Gastrocnemius medialis (tissue), 4 donors: ENCODE results near the gene YWHAE. TPM values are rescaled to one million over a fixed set of nuclear protein-coding genes. Genes with fewer than 3 reads are reported as not detected.
A peak's percentile ranks its signal among the peaks of the same experiment; 100 is the strongest.

Experiments used
- ATAC-seq, 2 donors: fragments of 150-250 bp; one replicate each; pipeline ENCODE4 v1.9.1; 2016
- DNase-seq, 2 donors: peaks; one replicate each; pipeline ENCODE4 v3.0.0-alpha.2; 2019
- H3K27ac ChIP-seq, 4 donors: fragments of 200-600 bp; sonication (generic); 1 replicate in 1 of 4; 2 replicates in 3 of 4; pipeline ENCODE4 v1.5.1; 2016 to 2018; ENCODE audit warnings: mild to moderate bottlenecking in 2 of 4, moderate library complexity in 1 of 4
- H3K27me3 ChIP-seq, 3 donors: fragments of 200-600 bp; sonication (generic) in 2 of 3; 1 replicate in 1 of 3; 2 replicates in 2 of 3; pipeline versions ENCODE4 v1.5.1 to v1.6.0; 2016 to 2019; ENCODE audit warnings: mild to moderate bottlenecking in 1 of 3, moderate library complexity in 1 of 3
- H3K36me3 ChIP-seq, 2 donors: fragments of 200-600 bp; sonication (generic) in 1 of 2; one replicate each; pipeline ENCODE4 v1.5.1; 2017 to 2018
- H3K4me1 ChIP-seq, 2 donors: fragments of 200-600 bp; sonication (generic) in 1 of 2; one replicate each; pipeline ENCODE4 v1.5.1; 2016 to 2017; ENCODE audit warnings: mild to moderate bottlenecking in 2 of 2
- H3K4me3 ChIP-seq, 4 donors: fragments of 200-600 bp; sonication (generic) in 3 of 4; 1 replicate in 1 of 4; 2 replicates in 3 of 4; pipeline ENCODE4 v1.5.1; 2016 to 2019; ENCODE audit warnings: mild to moderate bottlenecking in 2 of 4
- H3K9me3 ChIP-seq, 3 donors: fragments of 200-600 bp; sonication (generic) in 2 of 3; 1 replicate in 1 of 3; 2 replicates in 2 of 3; pipeline ENCODE4 v1.5.1; 2016 to 2019
- CTCF ChIP-seq, 5 experiments: fragments of 450-650 bp in 3 of 5; fragments of 200-600 bp in 2 of 5; sonication (generic) in 2 of 5; IDR thresholded peaks in 4 of 5; conservative IDR thresholded peaks in 1 of 5; 1 replicate in 4 of 5; 2 replicates in 1 of 5; pipeline ENCODE4 v1.5.1; 2016 to 2019; ENCODE audit warnings: antibody characterized with exemption in 5 of 5, mild to moderate bottlenecking in 3 of 5, moderate library complexity in 3 of 5
- POLR2A ChIP-seq, 2 donors: fragments of 450-650 bp; IDR thresholded peaks; one replicate each; pipeline ENCODE4 v1.6.1; 2017; ENCODE audit warnings: antibody characterized with exemption in 2 of 2, mild to moderate bottlenecking in 2 of 2, moderate library complexity in 2 of 2
- in situ Hi-C, 4 donors: fragments of 200-750 bp; cut with MboI; loops; one replicate each; pipeline versions ENCODE4 v1.15.0 to v1.8.0; 2017; ENCODE audit warnings: low sequenced_read_pairs in 4 of 4
- intact Hi-C: fragments of 100-400 bp; cut with DNase I; formaldehyde crosslinking; loops from one replicate; pipeline ENCODE4 v1.15.1; 2023; ENCODE audit warnings: low total_unique reads
- total RNA-seq, 4 donors: library from RNA; depleted of rRNA; stranded (reverse); fragments of >200 nt; gene quantifications; one replicate each; pipeline versions ENCODE4 v1.1.0 to v1.2.3, GENCODE V29; 2016

Gene YWHAE
- total RNA-seq, 4 donors from 2014 or later = 915 to 1,814 (median 1,174) TPM

GRCh38 chr17:1442187-1442586 lies 42.2 kb upstream of the YWHAE start:
- H3K36me3 ChIP-seq = no peaks in the 10 kb centered on the region
- in situ Hi-C loops = no loop called here

GRCh38 chr17:1440921-1441320 lies 40.9 kb upstream of the YWHAE start:
- DNase-seq (no peak), ATAC-seq (no peak)
- in situ Hi-C loops = no loop called here
- no peak for TF ChIP-seq CTCF (IDR thresholded peaks at IDR 0.05 in 4 of 5, conservative IDR thresholded peaks at IDR 0.05 in 1 of 5)
- TF ChIP-seq POLR2A (IDR thresholded peaks at IDR 0.05) = no peak
- peak overlapping the region in 1 of 4 donors; percentile 12 for H3K27ac ChIP-seq
- H3K9me3 ChIP-seq = no peaks in the 10 kb centered on the region
- H3K27me3 ChIP-seq = no peaks in the 10 kb centered on the region
- peaks cover 23 to 32% of the 10 kb centered on the region in 2 donors for H3K4me1 ChIP-seq
- intact Hi-C loops = no loop called here
- H3K4me3 ChIP-seq = no peak overlapping the region
- H3K36me3 ChIP-seq = peaks cover 0 to 11% of the 10 kb centered on the region in 2 donors

More at GRCh38 chr17:1442187-1442586, 42.2 kb upstream of the YWHAE start:
- peaks cover 27 to 41% of the 10 kb centered on the region in 2 donors for H3K4me1 ChIP-seq
- DNase-seq (no peak), ATAC-seq (no peak)
- intact Hi-C loops = no loop called here
- TF ChIP-seq POLR2A (IDR thresholded peaks at IDR 0.05) (no peak), CTCF (IDR thresholded peaks at IDR 0.05 in 4 of 5, conservative IDR thresholded peaks at IDR 0.05 in 1 of 5) (no peak)
- no peak overlapping the region for H3K27ac ChIP-seq
- H3K27me3 ChIP-seq = no peaks in the 10 kb centered on the region
- no peak overlapping the region for H3K4me3 ChIP-seq
- no peaks in the 10 kb centered on the region for H3K9me3 ChIP-seq

- in situ Hi-C loops (no loop called here), intact Hi-C loops (no loop called here)
- H3K27ac ChIP-seq = peak overlapping the region in 3 of 4 donors; percentile 52 to 73 (median 60)
- H3K27me3 ChIP-seq = no peaks in the 10 kb centered on the region
- no peaks in the 10 kb centered on the region for H3K9me3 ChIP-seq
- H3K4me3 ChIP-seq = peak overlapping the region in 1 of 4 donors; percentile 4
- no peak for TF ChIP-seq POLR2A (IDR thresholded peaks at IDR 0.05)
- no peak for TF ChIP-seq CTCF (IDR thresholded peaks at IDR 0.05 in 4 of 5, conservative IDR thresholded peaks at IDR 0.05 in 1 of 5)
- peaks cover 15 to 24% of the 10 kb centered on the region in 2 donors for H3K4me1 ChIP-seq
- ATAC-seq = peak in 1 of 2 donors; percentile 67
- peaks cover 0 to 27% of the 10 kb centered on the region in 2 donors for H3K36me3 ChIP-seq
- DNase-seq = no peak
Observed at GRCh38 chr17:1438593-1439083, 38.6 kb upstream of the YWHAE start.

- Histone ChIP-seq H3K27me3 (no peaks in the 10 kb centered on the region), H3K4me3 (no peak overlapping the region), H3K36me3 (peaks cover 0 to 27% of the 10 kb centered on the region in 2 donors), H3K9me3 (no peaks in the 10 kb centered on the region), H3K27ac (no peak overlapping the region), H3K4me1 (peaks cover 31 to 41% of the 10 kb centered on the region in 2 donors)
- in situ Hi-C loops (no loop called here), intact Hi-C loops (no loop called here)
- no peak for TF ChIP-seq POLR2A (IDR thresholded peaks at IDR 0.05)
- no peak for TF ChIP-seq CTCF (IDR thresholded peaks at IDR 0.05 in 4 of 5, conservative IDR thresholded peaks at IDR 0.05 in 1 of 5)
- no peak for DNase-seq
- no peak for ATAC-seq
Observed at GRCh38 chr17:1435326-1435725, 35.3 kb upstream of the YWHAE start.

DNA sequence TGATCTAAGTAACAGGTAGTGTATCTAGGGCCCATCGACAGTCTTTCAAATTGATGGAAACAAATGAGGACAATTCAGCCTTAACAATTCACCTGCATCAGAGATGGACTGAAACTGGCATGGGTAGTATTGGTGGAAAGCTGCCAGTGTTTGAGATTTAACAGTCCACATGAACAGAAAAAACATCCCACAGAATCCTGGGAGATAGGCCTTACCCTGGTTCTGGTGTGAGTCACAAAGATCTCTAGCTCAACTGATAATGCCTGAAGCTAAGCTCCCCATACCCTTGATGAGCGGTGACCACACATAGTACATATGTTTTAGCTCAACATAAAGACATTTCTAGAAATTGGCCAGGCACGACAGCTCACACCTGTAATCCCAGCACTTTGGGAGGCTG lies 34.1 kb upstream of the YWHAE start:
- intact Hi-C loops = no loop called here
- ATAC-seq = no peak
- H3K4me3 ChIP-seq = no peak overlapping the region
- in situ Hi-C loops = no loop called here
- no peaks in the 10 kb centered on the region for H3K9me3 ChIP-seq
- peaks cover 0 to 27% of the 10 kb centered on the region in 2 donors for H3K36me3 ChIP-seq
- H3K27ac ChIP-seq = no peak overlapping the region
- no peaks in the 10 kb centered on the region for H3K27me3 ChIP-seq
- DNase-seq = no peak
- H3K4me1 ChIP-seq = peaks cover 30 to 41% of the 10 kb centered on the region in 2 donors
- TF ChIP-seq CTCF (IDR thresholded peaks at IDR 0.05 in 4 of 5, conservative IDR thresholded peaks at IDR 0.05 in 1 of 5) (no peak), POLR2A (IDR thresholded peaks at IDR 0.05) (no peak)
